PC-3 (cell line): ENCODE data around the gene KRTAP12-2. TPM values are rescaled to one million over a fixed set of nuclear protein-coding genes. Genes with fewer than 3 reads are reported as not detected.

ENCODE experiments used
- ATAC-seq: fragments of 200-7000 bp; cut with Tn5 transposase; 2 replicates; pipeline ENCODE4 v1.9.1; 2020; ENCODE audit warnings: mild to moderate bottlenecking, moderate library complexity
- BruUV-seq: library from RNA; stranded (reverse); fragments of 400-500 nt; replicated peaks from 2 replicates; lab custom pipeline; 2021; lab: Mats Ljungman, UMichigan
- CTCF ChIA-PET: fragments of 300-600 bp; sonication (Branson Sonifier 250); formaldehyde crosslinking; loops from one replicate; lab custom pipeline; 2022; ENCODE audit warnings: antibody characterized with exemption; lab: Charles Lee
- POLR2A ChIA-PET: fragments of 300-600 bp; sonication (Branson Sonifier 250); formaldehyde crosslinking; loops from one replicate; lab custom pipeline; 2022; ENCODE audit warnings: antibody characterized with exemption; ENCODE audit not compliant: unreplicated experiment; lab: Charles Lee
- DNase-seq: peaks from one replicate; pipeline ENCODE4 v3.0.0-alpha.2; 2015
- H2AFZ ChIP-seq: fragments of 300-600 bp; sonication (generic); 2 replicates; pipeline ENCODE4 v1.6.0; 2016; ENCODE audit warnings: antibody characterized with exemption, low read length
- H3F3A ChIP-seq: fragments of 300-600 bp; sonication (generic); one replicate; pipeline ENCODE4 v1.6.0; 2017; ENCODE audit warnings: antibody characterized with exemption, low read length, control low read depth, mild to moderate bottlenecking; ENCODE audit not compliant: unreplicated experiment
- H3K27ac ChIP-seq: fragments of 300-600 bp; sonication (generic); 2 replicates; pipeline ENCODE4 v1.5.1; 2016; ENCODE audit warnings: mild to moderate bottlenecking, low read length
- H3K27me3 ChIP-seq: fragments of 300-600 bp; sonication (generic); 2 replicates; pipeline ENCODE4 v1.6.1; 2016; ENCODE audit warnings: low read length, mixed read lengths
- H3K36me3 ChIP-seq: fragments of 300-600 bp; sonication (generic); 2 replicates; pipeline ENCODE4 v1.6.1; 2016; ENCODE audit warnings: low read depth, mixed run types, low read length, mixed read lengths
- H3K4me1 ChIP-seq: fragments of 300-600 bp; sonication (generic); 2 replicates; pipeline ENCODE4 v1.5.1; 2016; ENCODE audit warnings: low read length; ENCODE audit not compliant: insufficient read depth
- H3K4me2 ChIP-seq: fragments of 300-600 bp; sonication (generic); 2 replicates; pipeline ENCODE4 v1.6.0; 2016; ENCODE audit warnings: low read length
- H3K4me3 ChIP-seq: fragments of 300-600 bp; sonication (generic); 2 replicates; pipeline ENCODE4 v1.5.1; 2016; ENCODE audit warnings: mild to moderate bottlenecking, low read length, mixed read lengths
- H3K79me2 ChIP-seq: fragments of 300-600 bp; sonication (generic); 2 replicates; pipeline ENCODE4 v1.6.1; 2017; ENCODE audit warnings: low read length, mixed read lengths
- H3K9ac ChIP-seq: fragments of 300-600 bp; sonication (generic); 2 replicates; pipeline ENCODE4 v1.6.0; 2016; ENCODE audit warnings: mild to moderate bottlenecking, low read length
- H3K9me2 ChIP-seq: fragments of 300-600 bp; sonication (generic); replicated peaks from 2 replicates; pipeline ENCODE4 v1.6.1; 2016; ENCODE audit warnings: mixed run types, low read length, mixed read lengths
- H3K9me3 ChIP-seq: fragments of 300-600 bp; sonication (generic); 2 replicates; pipeline ENCODE4 v1.6.1; 2016; ENCODE audit warnings: low read length, mixed read lengths
- H4K20me1 ChIP-seq: fragments of 300-600 bp; sonication (generic); 2 replicates; pipeline ENCODE4 v1.6.1; 2016; ENCODE audit warnings: low read length, mixed read lengths
- EZH2 ChIP-seq: fragments of 300-600 bp; sonication (generic); IDR thresholded peaks from one replicate; pipeline ENCODE4 v1.6.1; 2017; ENCODE audit warnings: antibody characterized with exemption, mild to moderate bottlenecking, low read length; ENCODE audit not compliant: unreplicated experiment
- EZH2phosphoT487 ChIP-seq: fragments of 300-600 bp; sonication (generic); IDR thresholded peaks from 2 replicates; pipeline ENCODE4 v1.6.1; 2018; ENCODE audit warnings: mild to moderate bottlenecking, antibody characterized with exemption, low read length, borderline replicate concordance
- intact Hi-C: fragments of 100-400 bp; cut with micrococcal nuclease; formaldehyde crosslinking; loops from 2 replicates; pipeline ENCODE4 v1.9.0; 2023
- total RNA-seq: library from RNA; depleted of rRNA; stranded (reverse); fragments of >200 nt; gene quantifications from 2 replicates; pipeline ENCODE4 v1.2.3, GENCODE V29; 2014
- TF ChIP-seq, protein P1 (sequence below): fragments of 300-600 bp; sonication (generic); conservative IDR thresholded peaks from 2 replicates; pipeline ENCODE4 v1.5.1; 2017; ENCODE audit warnings: antibody characterized with exemption, low read depth, mild to moderate bottlenecking, low read length

Gene KRTAP12-2
- total RNA-seq, 1 experiment from 2014 or later = not detected

DNA sequence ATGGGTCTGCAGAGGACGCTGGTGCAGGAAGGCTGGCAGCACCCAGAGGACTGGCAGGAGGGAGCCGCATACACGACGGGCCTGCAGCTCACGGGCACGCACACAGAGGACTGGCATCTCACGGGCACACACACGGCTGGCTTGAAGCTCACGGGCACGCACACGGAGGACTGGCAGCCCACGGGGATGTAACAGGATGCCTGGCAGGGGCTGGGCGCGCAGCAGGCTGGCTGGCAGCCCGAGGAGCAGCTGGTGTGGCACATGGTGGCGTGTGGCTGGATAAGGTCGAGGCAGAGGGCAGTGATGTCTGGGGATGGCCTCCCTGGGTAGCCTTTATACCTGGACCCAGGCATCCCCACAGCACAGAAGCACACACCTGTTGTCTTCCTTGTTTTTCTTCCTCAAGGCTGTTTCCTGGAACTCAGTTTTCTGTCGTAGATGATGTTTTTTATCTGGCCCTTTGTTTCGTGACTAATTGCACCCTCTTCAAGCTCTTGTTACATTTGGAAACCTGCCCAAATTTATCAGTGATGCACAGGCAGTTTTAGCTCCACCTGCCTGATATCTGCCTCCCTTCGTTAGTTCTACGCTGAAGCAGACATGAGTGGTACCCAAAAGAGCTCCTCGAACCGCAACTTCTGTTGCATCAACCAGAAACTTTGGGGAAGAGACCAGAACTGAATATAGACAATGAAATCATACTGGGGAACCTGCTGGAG lies 15.3 kb upstream of the KRTAP12-2 start, which contains the start of gene KRTAP12-1:
Gene KRTAP12-1, minus strand, starts transcription at position 303 of the 719 bp plus-strand sequence. Its CDS starts 40 bp downstream, at position 263.
- POLR2A ChIA-PET = no interaction called here

DNA sequence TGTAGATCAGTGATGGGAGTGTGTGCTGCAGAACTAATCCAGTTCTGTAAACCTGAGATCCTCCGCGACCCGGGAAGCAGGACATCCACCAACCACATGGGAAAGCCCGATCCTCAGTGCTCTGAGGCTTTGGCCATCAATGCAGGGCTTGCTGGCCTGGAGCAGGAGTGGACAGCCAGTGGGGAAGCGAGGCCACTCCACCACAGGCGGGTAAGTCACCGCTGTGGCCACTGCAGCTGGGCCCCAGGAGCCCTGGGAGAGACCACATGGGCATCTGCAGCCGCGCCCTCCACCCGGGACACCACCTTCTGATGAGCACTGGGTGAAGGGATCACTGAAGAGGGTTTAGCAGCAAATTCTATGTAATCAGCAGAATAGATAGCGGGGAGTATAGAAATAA lies 14.4 kb upstream of the KRTAP12-2 start:
- ATAC-seq (no peak), DNase-seq (no peak)
- no peak overlapping the region for H3K9ac ChIP-seq
- no peaks in the 10 kb centered on the region for H3F3A ChIP-seq
- no peak overlapping the region for H3K4me3 ChIP-seq
- no TSS peak for BruUV-seq
- no peaks in the 10 kb centered on the region for H3K4me1 ChIP-seq
- ChIA-PET CTCF (no interaction called here), POLR2A (no interaction called here)
- H3K4me2 ChIP-seq = no peak overlapping the region
- H3K36me3 ChIP-seq = no peaks in the 10 kb centered on the region
- no peak for TF ChIP-seq EZH2
- TF ChIP-seq EZH2phosphoT487 = no peak
- TF ChIP-seq, protein P1, sequence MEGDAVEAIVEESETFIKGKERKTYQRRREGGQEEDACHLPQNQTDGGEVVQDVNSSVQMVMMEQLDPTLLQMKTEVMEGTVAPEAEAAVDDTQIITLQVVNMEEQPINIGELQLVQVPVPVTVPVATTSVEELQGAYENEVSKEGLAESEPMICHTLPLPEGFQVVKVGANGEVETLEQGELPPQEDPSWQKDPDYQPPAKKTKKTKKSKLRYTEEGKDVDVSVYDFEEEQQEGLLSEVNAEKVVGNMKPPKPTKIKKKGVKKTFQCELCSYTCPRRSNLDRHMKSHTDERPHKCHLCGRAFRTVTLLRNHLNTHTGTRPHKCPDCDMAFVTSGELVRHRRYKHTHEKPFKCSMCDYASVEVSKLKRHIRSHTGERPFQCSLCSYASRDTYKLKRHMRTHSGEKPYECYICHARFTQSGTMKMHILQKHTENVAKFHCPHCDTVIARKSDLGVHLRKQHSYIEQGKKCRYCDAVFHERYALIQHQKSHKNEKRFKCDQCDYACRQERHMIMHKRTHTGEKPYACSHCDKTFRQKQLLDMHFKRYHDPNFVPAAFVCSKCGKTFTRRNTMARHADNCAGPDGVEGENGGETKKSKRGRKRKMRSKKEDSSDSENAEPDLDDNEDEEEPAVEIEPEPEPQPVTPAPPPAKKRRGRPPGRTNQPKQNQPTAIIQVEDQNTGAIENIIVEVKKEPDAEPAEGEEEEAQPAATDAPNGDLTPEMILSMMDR = no peak
- no peaks in the 10 kb centered on the region for H3K9me2 ChIP-seq
- H3K79me2 ChIP-seq = no peaks in the 10 kb centered on the region
- no peaks in the 10 kb centered on the region for H3K27me3 ChIP-seq
- no peak overlapping the region for H2AFZ ChIP-seq
- intact Hi-C loops = no loop called here
- no peaks in the 10 kb centered on the region for H4K20me1 ChIP-seq
- no peak overlapping the region for H3K27ac ChIP-seq
- H3K9me3 ChIP-seq = no peaks in the 10 kb centered on the region

More for the DNA sequence above, 15.3 kb upstream of the KRTAP12-2 start, which contains the start of gene KRTAP12-1:
- Histone ChIP-seq H3K4me3 (no peak within 1 kb of the TSS), H3K4me2 (no peak within 1 kb of the TSS), H3K9me2 (no peaks in the 10 kb centered on the region), H3K4me1 (no peaks in the 10 kb centered on the region), H3K27ac (no peak within 1 kb of the TSS), H4K20me1 (no peaks in the 10 kb centered on the region), H3F3A (no peaks in the 10 kb centered on the region), H2AFZ (no peak within 1 kb of the TSS), H3K27me3 (no peaks in the 10 kb centered on the region), H3K9me3 (no peaks in the 10 kb centered on the region), H3K36me3 (no peaks in the 10 kb centered on the region), H3K79me2 (no peaks in the 10 kb centered on the region), H3K9ac (no peak within 1 kb of the TSS)
- intact Hi-C loops = no loop called here
- ATAC-seq (no peak), DNase-seq (no peak)
- BruUV-seq = no TSS peak
- CTCF ChIA-PET = no interaction called here
- TF ChIP-seq, protein P1 = no peak
- TF ChIP-seq EZH2phosphoT487 (no peak), EZH2 (no peak)

DNA sequence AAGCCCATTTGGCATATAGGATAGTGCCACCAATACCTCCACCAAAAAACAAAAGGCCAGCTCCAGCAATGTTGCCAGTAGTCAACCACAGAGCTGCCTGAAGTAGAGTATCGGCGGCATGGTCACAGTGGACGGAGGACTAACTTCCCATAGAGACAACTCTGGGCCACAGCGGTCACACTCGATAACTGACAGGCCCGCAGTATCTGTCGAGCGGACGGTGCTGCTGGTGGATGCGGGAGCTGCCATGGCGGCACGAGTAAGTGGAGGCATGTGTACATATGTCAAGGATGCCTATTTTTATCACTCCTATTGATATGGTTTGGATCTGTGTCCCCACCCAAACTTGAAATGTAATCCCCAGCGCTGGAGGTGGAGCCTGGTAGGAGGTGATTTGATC lies 11.2 kb upstream of the KRTAP12-2 start:
- Histone ChIP-seq H3K9ac (no peak overlapping the region), H3K9me3 (peaks cover 11% of the 10 kb centered on the region; the same call in 1 of the 2 replicates), H3K4me1 (no peaks in the 10 kb centered on the region), H3K27ac (no peak overlapping the region), H3K27me3 (no peaks in the 10 kb centered on the region), H3F3A (no peaks in the 10 kb centered on the region), H4K20me1 (no peaks in the 10 kb centered on the region), H3K9me2 (no peaks in the 10 kb centered on the region), H3K36me3 (no peaks in the 10 kb centered on the region), H3K4me2 (no peak overlapping the region), H3K4me3 (no peak overlapping the region), H3K79me2 (no peaks in the 10 kb centered on the region), H2AFZ (no peak overlapping the region)
- no peak for TF ChIP-seq EZH2
- TF ChIP-seq, protein P1 = no peak
- TF ChIP-seq EZH2phosphoT487 = no peak
- DNase-seq (no peak), ATAC-seq (no peak)
- intact Hi-C loops = no loop called here
- ChIA-PET CTCF (no interaction called here), POLR2A (no interaction called here)
- BruUV-seq = no TSS peak
